Measurements from ENCODE around the gene BACH2.

BACH2 gene

DNA sequence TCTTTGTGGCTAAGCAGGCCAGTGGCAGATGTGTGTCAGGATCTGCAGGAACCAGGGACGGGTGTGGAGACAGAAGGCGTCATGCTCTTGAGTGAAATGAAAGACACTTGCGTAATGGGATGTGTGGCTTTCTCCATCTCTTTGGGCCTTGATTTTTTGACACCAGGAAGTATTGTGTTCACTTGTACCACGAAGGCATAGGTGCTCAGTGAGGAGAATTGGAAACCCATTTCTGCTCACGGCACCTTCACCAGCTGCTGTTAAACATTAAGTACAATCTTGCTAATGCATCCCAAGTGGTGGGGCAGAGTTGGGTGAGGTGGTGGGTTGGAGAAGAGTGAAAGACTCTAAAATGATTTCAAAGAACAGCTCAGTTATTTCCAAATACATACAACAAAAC, 372.4 kb downstream of the BACH2 start:
- Histone ChIP-seq H3K9ac (no peak overlapping the region), H2AFZ (ENCODE audit: low read depth) (no peak overlapping the region), H3K4me2 (no peak overlapping the region), H4K20me1 (ENCODE audit: insufficient read depth) (no peaks in the 10 kb centered on the region), H3K27me3 (ENCODE audit: insufficient read depth, low read depth) (no peaks in the 10 kb centered on the region), H3K4me1 (ENCODE audit: low read depth, poor library complexity, severe bottlenecking) (no peaks in the 10 kb centered on the region), H3K27ac (no peak overlapping the region), H3K79me2 (ENCODE audit: insufficient read depth, low read depth) (no peaks in the 10 kb centered on the region), H3K36me3 (ENCODE audit: insufficient read depth) (no peaks in the 10 kb centered on the region), H3K4me3 (IDR thresholded peaks at IDR 0.05; ENCODE audit: insufficient read depth, low read depth, low read length) (no peak overlapping the region)
- TF ChIP-seq, protein P1, sequence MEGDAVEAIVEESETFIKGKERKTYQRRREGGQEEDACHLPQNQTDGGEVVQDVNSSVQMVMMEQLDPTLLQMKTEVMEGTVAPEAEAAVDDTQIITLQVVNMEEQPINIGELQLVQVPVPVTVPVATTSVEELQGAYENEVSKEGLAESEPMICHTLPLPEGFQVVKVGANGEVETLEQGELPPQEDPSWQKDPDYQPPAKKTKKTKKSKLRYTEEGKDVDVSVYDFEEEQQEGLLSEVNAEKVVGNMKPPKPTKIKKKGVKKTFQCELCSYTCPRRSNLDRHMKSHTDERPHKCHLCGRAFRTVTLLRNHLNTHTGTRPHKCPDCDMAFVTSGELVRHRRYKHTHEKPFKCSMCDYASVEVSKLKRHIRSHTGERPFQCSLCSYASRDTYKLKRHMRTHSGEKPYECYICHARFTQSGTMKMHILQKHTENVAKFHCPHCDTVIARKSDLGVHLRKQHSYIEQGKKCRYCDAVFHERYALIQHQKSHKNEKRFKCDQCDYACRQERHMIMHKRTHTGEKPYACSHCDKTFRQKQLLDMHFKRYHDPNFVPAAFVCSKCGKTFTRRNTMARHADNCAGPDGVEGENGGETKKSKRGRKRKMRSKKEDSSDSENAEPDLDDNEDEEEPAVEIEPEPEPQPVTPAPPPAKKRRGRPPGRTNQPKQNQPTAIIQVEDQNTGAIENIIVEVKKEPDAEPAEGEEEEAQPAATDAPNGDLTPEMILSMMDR (conservative IDR thresholded peaks at IDR 0.05; ENCODE audit: low read depth, low read length) = no peak

DNA sequence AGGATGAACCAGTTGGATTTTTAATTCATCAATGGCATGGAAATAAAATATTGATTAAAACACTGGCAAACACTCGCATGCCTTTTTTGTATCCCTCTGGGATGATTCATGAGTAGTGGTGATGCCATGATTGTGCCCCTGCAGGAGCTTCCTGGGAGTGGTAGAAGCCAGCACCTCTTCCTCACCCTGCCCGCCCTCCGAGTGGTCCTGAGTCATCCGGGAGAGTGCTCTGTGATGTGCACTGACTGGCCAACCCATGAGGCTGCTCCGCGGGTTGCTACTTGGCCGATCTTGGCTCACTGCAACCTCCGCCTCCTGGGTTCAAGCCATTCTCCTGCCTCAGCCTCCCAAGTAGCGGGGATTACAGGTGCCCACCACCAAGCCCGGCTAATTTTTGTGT, 375.0 kb downstream of the BACH2 start:
- Histone ChIP-seq H2AFZ (ENCODE audit: low read depth) (no peak overlapping the region), H3K9ac (no peak overlapping the region), H3K4me2 (no peak overlapping the region), H3K36me3 (ENCODE audit: insufficient read depth) (no peaks in the 10 kb centered on the region), H3K4me3 (IDR thresholded peaks at IDR 0.05; ENCODE audit: insufficient read depth, low read depth, low read length) (no peak overlapping the region), H3K27me3 (ENCODE audit: insufficient read depth, low read depth) (no peaks in the 10 kb centered on the region), H3K27ac (no peak overlapping the region), H4K20me1 (ENCODE audit: insufficient read depth) (no peaks in the 10 kb centered on the region), H3K4me1 (ENCODE audit: low read depth, poor library complexity, severe bottlenecking) (no peaks in the 10 kb centered on the region), H3K79me2 (ENCODE audit: insufficient read depth, low read depth) (no peaks in the 10 kb centered on the region)
- TF ChIP-seq, protein P1 (conservative IDR thresholded peaks at IDR 0.05; ENCODE audit: low read depth, low read length) = no peak

DNA sequence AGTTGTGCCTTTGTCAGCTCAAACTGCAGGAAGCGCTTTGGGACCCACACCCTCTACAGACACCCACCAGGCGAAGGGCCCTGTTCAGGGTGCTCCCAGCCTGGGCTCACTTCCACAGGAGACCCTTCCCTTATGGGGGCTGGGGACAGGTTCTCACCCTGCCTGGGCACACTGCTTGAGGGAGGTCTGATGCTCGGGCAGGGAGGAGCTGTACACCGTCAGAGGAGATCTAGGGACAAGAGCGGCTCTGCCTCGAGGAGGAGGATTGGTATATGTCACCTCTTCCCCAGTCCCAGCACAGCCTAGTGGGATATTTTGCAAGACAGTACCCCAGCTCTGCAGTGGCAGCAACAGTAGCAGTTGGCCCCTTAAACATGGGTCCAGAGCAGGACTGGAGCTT, 375.4 kb downstream of the BACH2 start:
- Histone ChIP-seq H3K27ac (no peak overlapping the region), H3K27me3 (ENCODE audit: insufficient read depth, low read depth) (no peaks in the 10 kb centered on the region), H3K36me3 (ENCODE audit: insufficient read depth) (no peaks in the 10 kb centered on the region), H3K79me2 (ENCODE audit: insufficient read depth, low read depth) (no peaks in the 10 kb centered on the region), H4K20me1 (ENCODE audit: insufficient read depth) (no peaks in the 10 kb centered on the region), H3K4me3 (IDR thresholded peaks at IDR 0.05; ENCODE audit: insufficient read depth, low read depth, low read length) (no peak overlapping the region), H3K4me2 (no peak overlapping the region), H2AFZ (ENCODE audit: low read depth) (no peak overlapping the region), H3K9ac (no peak overlapping the region), H3K4me1 (ENCODE audit: low read depth, poor library complexity, severe bottlenecking) (no peaks in the 10 kb centered on the region)
- TF ChIP-seq, protein P1 (conservative IDR thresholded peaks at IDR 0.05; ENCODE audit: low read depth, low read length) = no peak

DNA sequence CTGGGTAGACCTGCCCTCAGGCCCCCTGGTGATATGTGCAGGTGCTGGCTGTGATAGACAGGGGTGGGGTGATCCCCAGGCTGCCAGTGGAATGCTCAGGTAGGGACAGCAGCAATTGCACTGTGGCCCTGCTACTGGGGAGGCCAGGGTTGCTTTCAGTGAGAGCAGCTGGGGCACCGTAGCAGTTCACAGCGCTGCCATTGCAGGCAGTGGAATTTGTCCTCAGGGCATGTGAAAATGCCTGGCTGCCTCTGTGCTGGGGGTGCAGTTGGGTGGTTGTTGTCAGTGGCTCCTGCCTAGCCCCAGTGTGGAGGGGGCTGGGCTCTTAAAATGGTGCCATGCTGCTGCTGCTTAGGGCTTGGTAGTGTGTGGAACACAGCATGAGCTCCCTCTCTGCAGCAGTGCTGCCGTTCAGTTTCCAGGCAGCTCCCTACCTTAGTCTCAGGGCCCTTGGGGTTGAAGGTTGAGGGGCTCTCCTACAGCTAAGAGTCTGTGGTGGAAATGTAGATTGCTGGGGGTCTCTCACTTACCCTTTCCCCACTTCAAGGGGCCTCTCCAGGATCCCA, 378.8 kb downstream of the BACH2 start:
- no peak overlapping the region for H3K27ac ChIP-seq
- no peak overlapping the region for H3K9ac ChIP-seq
- no peaks in the 10 kb centered on the region for H3K27me3 ChIP-seq (ENCODE audit: insufficient read depth, low read depth)
- no peaks in the 10 kb centered on the region for H4K20me1 ChIP-seq (ENCODE audit: insufficient read depth)
- no peak overlapping the region for H3K4me2 ChIP-seq
- no peaks in the 10 kb centered on the region for H3K79me2 ChIP-seq (ENCODE audit: insufficient read depth, low read depth)
- TF ChIP-seq, protein P1 (conservative IDR thresholded peaks at IDR 0.05; ENCODE audit: low read depth, low read length) = no peak
- no peak overlapping the region for H3K4me3 ChIP-seq (IDR thresholded peaks at IDR 0.05; ENCODE audit: insufficient read depth, low read depth, low read length)
- H2AFZ ChIP-seq (ENCODE audit: low read depth) = no peak overlapping the region
- H3K4me1 ChIP-seq (ENCODE audit: low read depth, poor library complexity, severe bottlenecking) = no peaks in the 10 kb centered on the region
- no peaks in the 10 kb centered on the region for H3K36me3 ChIP-seq (ENCODE audit: insufficient read depth)
